ENCODE results near the gene CINP.

DNA sequence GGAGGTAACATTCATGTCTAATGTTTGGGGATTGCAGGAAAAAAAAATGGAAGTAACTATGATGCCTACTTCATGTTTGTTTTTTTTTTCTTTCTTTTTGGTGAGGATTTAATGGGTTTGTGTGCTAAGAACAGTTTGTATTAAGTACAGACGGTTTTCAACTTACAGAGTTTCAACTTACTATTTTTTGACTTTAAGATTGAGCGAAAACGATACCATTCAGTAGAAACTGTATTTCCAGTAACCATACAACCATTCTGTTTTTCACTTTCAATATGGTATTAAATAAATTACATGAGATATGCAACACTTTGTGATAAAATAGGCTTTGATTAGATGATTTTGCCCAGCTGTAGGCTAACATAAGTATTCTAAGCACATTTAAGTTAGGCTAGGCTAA lies 10.4 kb upstream of the CINP start:
- TF ChIP-seq POLR2AphosphoS5 (IDR thresholded peaks at IDR 0.05; ENCODE audit: low read depth, low read length) (no peak), SIN3A (IDR thresholded peaks at IDR 0.05; ENCODE audit: borderline replicate concordance, insufficient read depth, low read length) (no peak), TAF1 (IDR thresholded peaks at IDR 0.05; ENCODE audit: borderline replicate concordance, insufficient read depth, low read length) (no peak), FOXP2 (optimal IDR thresholded peaks at IDR 0.05; ENCODE audit: borderline replicate concordance, extremely low read depth, extremely low read length, insufficient read depth) (no peak)
- TF ChIP-seq, protein P1, sequence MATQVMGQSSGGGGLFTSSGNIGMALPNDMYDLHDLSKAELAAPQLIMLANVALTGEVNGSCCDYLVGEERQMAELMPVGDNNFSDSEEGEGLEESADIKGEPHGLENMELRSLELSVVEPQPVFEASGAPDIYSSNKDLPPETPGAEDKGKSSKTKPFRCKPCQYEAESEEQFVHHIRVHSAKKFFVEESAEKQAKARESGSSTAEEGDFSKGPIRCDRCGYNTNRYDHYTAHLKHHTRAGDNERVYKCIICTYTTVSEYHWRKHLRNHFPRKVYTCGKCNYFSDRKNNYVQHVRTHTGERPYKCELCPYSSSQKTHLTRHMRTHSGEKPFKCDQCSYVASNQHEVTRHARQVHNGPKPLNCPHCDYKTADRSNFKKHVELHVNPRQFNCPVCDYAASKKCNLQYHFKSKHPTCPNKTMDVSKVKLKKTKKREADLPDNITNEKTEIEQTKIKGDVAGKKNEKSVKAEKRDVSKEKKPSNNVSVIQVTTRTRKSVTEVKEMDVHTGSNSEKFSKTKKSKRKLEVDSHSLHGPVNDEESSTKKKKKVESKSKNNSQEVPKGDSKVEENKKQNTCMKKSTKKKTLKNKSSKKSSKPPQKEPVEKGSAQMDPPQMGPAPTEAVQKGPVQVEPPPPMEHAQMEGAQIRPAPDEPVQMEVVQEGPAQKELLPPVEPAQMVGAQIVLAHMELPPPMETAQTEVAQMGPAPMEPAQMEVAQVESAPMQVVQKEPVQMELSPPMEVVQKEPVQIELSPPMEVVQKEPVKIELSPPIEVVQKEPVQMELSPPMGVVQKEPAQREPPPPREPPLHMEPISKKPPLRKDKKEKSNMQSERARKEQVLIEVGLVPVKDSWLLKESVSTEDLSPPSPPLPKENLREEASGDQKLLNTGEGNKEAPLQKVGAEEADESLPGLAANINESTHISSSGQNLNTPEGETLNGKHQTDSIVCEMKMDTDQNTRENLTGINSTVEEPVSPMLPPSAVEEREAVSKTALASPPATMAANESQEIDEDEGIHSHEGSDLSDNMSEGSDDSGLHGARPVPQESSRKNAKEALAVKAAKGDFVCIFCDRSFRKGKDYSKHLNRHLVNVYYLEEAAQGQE (IDR thresholded peaks at IDR 0.05; ENCODE audit: insufficient read depth in 1 of 2, low read depth in 2 of 2, low read length in 2 of 2): no peak

Data from PFSK-1 (cell line).